Keratinocyte (primary cell): ENCODE data around the gene ZNF496. TPM values are rescaled to one million over a fixed set of nuclear protein-coding genes. Genes with fewer than 3 reads are reported as not detected.
"Not testable (repeated sequence)": the region's sequence is repeated elsewhere in the genome, so short reads cannot be mapped to it uniquely, and the experiment has no call there.

Experiments used
- DNase-seq: peaks from one replicate; pipeline ENCODE4 v3.0.0-alpha.2; 2011; ENCODE audit warnings: low read depth, missing footprints, low spot score
- FAIRE-seq: peaks from 2 replicates; lab custom pipeline; 2011; peaks lifted over from hg19 to GRCh38; lab: Jason Lieb, UNC
- H2AFZ ChIP-seq: 2 replicates; pipeline ENCODE4 v1.6.0; 2012; ENCODE audit warnings: low read length, control low read depth, inconsistent platforms; ENCODE audit not compliant: control insufficient read depth
- H3K27ac ChIP-seq: 2 replicates; pipeline ENCODE4 v1.5.1; 2011; ENCODE audit warnings: low read length; ENCODE audit not compliant: control insufficient read depth, insufficient read depth
- H3K27me3 ChIP-seq: 3 replicates; pipeline ENCODE4 v1.6.0; 2011; ENCODE audit warnings: low read length; ENCODE audit not compliant: control insufficient read depth, insufficient read depth; ENCODE audit errors: extremely low read depth
- H3K36me3 ChIP-seq, 2 experiments: 2 replicates in 1 of 2; 3 replicates in 1 of 2; pipeline ENCODE4 v1.5.1; 2011; ENCODE audit warnings: low read length in 2 of 2, mild to moderate bottlenecking in 1 of 2; ENCODE audit not compliant: control insufficient read depth in 2 of 2, insufficient read depth in 2 of 2; ENCODE audit errors: extremely low read depth in 1 of 2
- H3K4me1 ChIP-seq: 3 replicates; pipeline ENCODE4 v1.5.1; 2011; ENCODE audit warnings: low read length; ENCODE audit not compliant: control insufficient read depth, insufficient read depth; ENCODE audit errors: extremely low read depth
- H3K4me2 ChIP-seq: 3 replicates; pipeline ENCODE4 v1.6.0; 2011; ENCODE audit warnings: low read depth, low read length; ENCODE audit not compliant: control insufficient read depth, insufficient read depth; ENCODE audit errors: extremely low read depth
- H3K4me3 ChIP-seq, 3 experiments: fragments of 200-600 bp in 1 of 3; sonication (generic) in 1 of 3; 2 replicates in 2 of 3; 3 replicates in 1 of 3; pipeline ENCODE4 v1.5.1; 2011 to 2016; ENCODE audit warnings: low read length in 3 of 3, mild to moderate bottlenecking in 3 of 3, control low read depth in 2 of 3, inconsistent platforms in 1 of 3, low read depth in 1 of 3, mixed read lengths in 1 of 3, mixed run types in 1 of 3, moderate library complexity in 1 of 3; ENCODE audit not compliant: control insufficient read depth in 2 of 3, insufficient read depth in 2 of 3; ENCODE audit errors: extremely low read depth in 1 of 3
- H3K79me2 ChIP-seq: 2 replicates; pipeline ENCODE4 v1.6.0; 2012; ENCODE audit warnings: low read length; ENCODE audit not compliant: control insufficient read depth, insufficient read depth
- H3K9ac ChIP-seq: 3 replicates; pipeline ENCODE4 v1.6.0; 2011; ENCODE audit warnings: low read length; ENCODE audit not compliant: control insufficient read depth, insufficient read depth; ENCODE audit errors: extremely low read depth
- H3K9me1 ChIP-seq: 3 replicates; pipeline ENCODE4 v1.6.0; 2011; ENCODE audit warnings: low read length; ENCODE audit not compliant: control insufficient read depth, insufficient read depth; ENCODE audit errors: extremely low read depth
- H3K9me3 ChIP-seq: 2 replicates; pipeline ENCODE4 v1.5.1; 2012; ENCODE audit warnings: low read depth, low read length; ENCODE audit not compliant: control insufficient read depth
- H4K20me1 ChIP-seq: 3 replicates; pipeline ENCODE4 v1.6.0; 2011; ENCODE audit warnings: low read length; ENCODE audit not compliant: control insufficient read depth, insufficient read depth; ENCODE audit errors: extremely low read depth
- CTCF ChIP-seq, 3 experiments: IDR thresholded peaks in 1 of 3; conservative IDR thresholded peaks in 1 of 3; optimal IDR thresholded peaks in 1 of 3; 2 replicates in 2 of 3; 3 replicates in 1 of 3; pipeline versions ENCODE3 to v1.5.1; 2011; ENCODE audit warnings: low read length in 3 of 3, mild to moderate bottlenecking in 3 of 3, moderate library complexity in 2 of 3, control low read depth in 1 of 3, inconsistent platforms in 1 of 3; ENCODE audit not compliant: insufficient read depth in 2 of 3; ENCODE audit errors: extremely low read depth in 1 of 3
- EZH2 ChIP-seq: IDR thresholded peaks from one replicate; pipeline ENCODE4 v1.6.1; 2012; ENCODE audit warnings: inconsistent platforms, mild to moderate bottlenecking, low read length, moderate library complexity
- dilution Hi-C: fragments of 300-500 bp; cut with MboI; formaldehyde crosslinking; loops from one replicate; pipeline ENCODE4 v1.7.0; 2020; ENCODE audit warnings: low sequenced_read_pairs; ENCODE audit not compliant: extremely low pct_ligation_motif_present
- polyA plus RNA-seq, 5 experiments: library from polyadenylated mRNA; depleted of rRNA in 3 of 5; stranded (reverse) in 3 of 5; stranded (forward) in 1 of 5; unstranded in 1 of 5; fragments of >200 nt; gene quantifications; 1 replicate in 1 of 5; 2 replicates in 3 of 5; 3 replicates in 1 of 5; pipeline versions ENCODE4 v1.2.1 to v1.2.3, GENCODE V29; 2011 to 2012; ENCODE audit warnings: missing spikeins in 2 of 5, low read depth in 1 of 5, low replicate concordance in 1 of 5

Gene ZNF496
- polyA plus RNA-seq, 1 donor (not counting 4 experiments of a cell fraction or from before 2014, with no cell fraction given), result 8.9 TPM

GRCh38 chr1:247357781-247358211 lies 26.1 kb upstream of the ZNF496 start:
- FAIRE-seq (no peak), DNase-seq (no peak)
- no peak for TF ChIP-seq CTCF (optimal IDR thresholded peaks at IDR 0.05 in 1 of 3, IDR thresholded peaks at IDR 0.05 in 1 of 3, conservative IDR thresholded peaks at IDR 0.05 in 1 of 3; ENCODE audit: extremely low read depth in 1 of 3, insufficient read depth in 2 of 3, low read length in 3 of 3)
- TF ChIP-seq EZH2, result no peak
- H3K27ac ChIP-seq, result no peak overlapping the region
- no peaks in the 10 kb centered on the region for H3K4me1 ChIP-seq
- H3K9me1 ChIP-seq, result no peaks in the 10 kb centered on the region
- no peaks in the 10 kb centered on the region for H3K36me3 ChIP-seq
- no peaks in the 10 kb centered on the region for H3K79me2 ChIP-seq
- H3K27me3 ChIP-seq, result no peaks in the 10 kb centered on the region
- H2AFZ ChIP-seq, result no peak overlapping the region
- dilution Hi-C loops, result no loop called here
- no peaks in the 10 kb centered on the region for H4K20me1 ChIP-seq
- no peak overlapping the region for H3K4me3 ChIP-seq
- no peak overlapping the region for H3K9ac ChIP-seq
- H3K4me2 ChIP-seq, result no peak overlapping the region
- no peaks in the 10 kb centered on the region for H3K9me3 ChIP-seq

- Histone ChIP-seq H4K20me1 (no peaks in the 10 kb centered on the region), H3K27me3 (no peaks in the 10 kb centered on the region), H3K9me3 (no peaks in the 10 kb centered on the region), H3K4me3 (no peak overlapping the region), H3K36me3 (no peaks in the 10 kb centered on the region), H3K4me1 (no peaks in the 10 kb centered on the region), H3K9ac (no peak overlapping the region), H3K9me1 (no peaks in the 10 kb centered on the region), H3K4me2 (no peak overlapping the region), H2AFZ (no peak overlapping the region), H3K27ac (no peak overlapping the region), H3K79me2 (no peaks in the 10 kb centered on the region)
- no peak for FAIRE-seq
- TF ChIP-seq EZH2 (no peak), CTCF (optimal IDR thresholded peaks at IDR 0.05 in 1 of 3, IDR thresholded peaks at IDR 0.05 in 1 of 3, conservative IDR thresholded peaks at IDR 0.05 in 1 of 3; ENCODE audit: extremely low read depth in 1 of 3, insufficient read depth in 2 of 3, low read length in 3 of 3) (no peak)
- DNase-seq, result no peak
- dilution Hi-C loops, result no loop called here
These were observed 25.5 kb upstream of the ZNF496 start for GRCh38 chr1:247357052-247357780.

- H3K9me3 ChIP-seq, H3K27ac ChIP-seq, H3K4me2 ChIP-seq, H2AFZ ChIP-seq, H3K79me2 ChIP-seq, DNase-seq, H4K20me1 ChIP-seq, H3K4me1 ChIP-seq, H3K4me3 ChIP-seq, dilution Hi-C loops, H3K9ac ChIP-seq, H3K27me3 ChIP-seq, FAIRE-seq, H3K9me1 ChIP-seq, H3K36me3 ChIP-seq: not testable (repeated sequence)
These were observed 23.5 kb upstream of the ZNF496 start for GRCh38 chr1:247355160-247355559.
